HEK293T (cell line): ENCODE results near the gene DOCK1.

ENCODE experiments used
- CTCF ChIA-PET: fragments of 350-600 bp; formaldehyde crosslinking; extraction: SDS; loops from one replicate; lab custom pipeline; 2021; ENCODE audit warnings: antibody characterized with exemption, inconsistent platforms; lab: Yijun Ruan, JAX
- POLR2A ChIA-PET: fragments of 350-600 bp; formaldehyde crosslinking; extraction: SDS; loops from one replicate; lab custom pipeline; 2020; ENCODE audit warnings: antibody characterized with exemption, inconsistent platforms; lab: Yijun Ruan, JAX
- DNase-seq: peaks from one replicate; pipeline ENCODE4 v3.0.0; 2012; ENCODE audit warnings: mixed read lengths; ENCODE audit errors: extremely low spot score
- ARNT ChIP-seq: fragments of 450-650 bp; IDR thresholded peaks from 2 replicates; pipeline ENCODE4 v1.6.1; 2017; ENCODE audit warnings: mild to moderate bottlenecking
- BHLHE40 ChIP-seq: fragments of 450-650 bp; IDR thresholded peaks from 2 replicates; pipeline ENCODE4 v1.6.1; 2016; ENCODE audit warnings: mild to moderate bottlenecking, moderate library complexity, borderline replicate concordance
- CTBP1 ChIP-seq: fragments of 450-650 bp; IDR thresholded peaks from 2 replicates; pipeline ENCODE4 v1.6.1; 2016; ENCODE audit warnings: borderline replicate concordance
- ELF4 ChIP-seq: fragments of 450-650 bp; IDR thresholded peaks from 2 replicates; pipeline ENCODE4 v1.6.1; 2017; ENCODE audit warnings: antibody characterized with exemption
- FOXA1 ChIP-seq: fragments of 450-650 bp; IDR thresholded peaks from 2 replicates; pipeline ENCODE4 v1.6.1; 2016; ENCODE audit warnings: mild to moderate bottlenecking
- FOXK2 ChIP-seq: fragments of 450-650 bp; IDR thresholded peaks from 2 replicates; pipeline ENCODE4 v1.6.1; 2016; ENCODE audit warnings: mild to moderate bottlenecking
- FOXM1 ChIP-seq: fragments of 450-650 bp; IDR thresholded peaks from 2 replicates; pipeline ENCODE4 v1.6.1; 2017; ENCODE audit warnings: mild to moderate bottlenecking, borderline replicate concordance
- HDGF ChIP-seq: fragments of 450-650 bp; IDR thresholded peaks from 2 replicates; pipeline ENCODE4 v1.6.1; 2017; ENCODE audit warnings: antibody characterized with exemption, borderline replicate concordance
- L3MBTL2 ChIP-seq: fragments of 450-650 bp; conservative IDR thresholded peaks from 2 replicates; pipeline ENCODE4 v1.6.1; 2016; ENCODE audit warnings: mild to moderate bottlenecking
- LEF1 ChIP-seq: fragments of 450-650 bp; IDR thresholded peaks from 2 replicates; pipeline ENCODE4 v1.6.1; 2017; ENCODE audit warnings: mild to moderate bottlenecking, borderline replicate concordance
- NFRKB ChIP-seq: fragments of 450-650 bp; IDR thresholded peaks from 2 replicates; pipeline ENCODE4 v1.6.1; 2016; ENCODE audit warnings: mild to moderate bottlenecking, moderate library complexity
- SP1 ChIP-seq: fragments of 450-650 bp; IDR thresholded peaks from 2 replicates; pipeline ENCODE4 v1.6.1; 2017
- SUZ12 ChIP-seq: fragments of 450-650 bp; IDR thresholded peaks from 2 replicates; pipeline ENCODE4 v1.6.1; 2016; ENCODE audit warnings: mild to moderate bottlenecking
- TARDBP ChIP-seq: fragments of 450-650 bp; IDR thresholded peaks from 2 replicates; pipeline ENCODE4 v1.6.1; 2016
- ZNF384 ChIP-seq: fragments of 450-650 bp; IDR thresholded peaks from 2 replicates; pipeline ENCODE4 v1.6.1; 2016
- TF ChIP-seq, protein P1 (sequence below): fragments of 450-650 bp; IDR thresholded peaks from 2 replicates; pipeline ENCODE4 v1.6.1; 2016

The DOCK1 gene

GRCh38 chr10:127375461-127375860 is 470.2 kb downstream of the DOCK1 start:
- ChIA-PET CTCF (no interaction called here), POLR2A (no interaction called here)
- DNase-seq: no peak
- TF ChIP-seq ARNT (no peak), ELF4 (no peak), LEF1 (no peak), ZNF384 (no peak), SP1 (no peak), FOXM1 (no peak), L3MBTL2 (no peak), SUZ12 (no peak), TARDBP (no peak), FOXA1 (no peak), HDGF (no peak), BHLHE40 (no peak), FOXK2 (no peak), CTBP1 (no peak), NFRKB (no peak)
- TF ChIP-seq, protein P1, sequence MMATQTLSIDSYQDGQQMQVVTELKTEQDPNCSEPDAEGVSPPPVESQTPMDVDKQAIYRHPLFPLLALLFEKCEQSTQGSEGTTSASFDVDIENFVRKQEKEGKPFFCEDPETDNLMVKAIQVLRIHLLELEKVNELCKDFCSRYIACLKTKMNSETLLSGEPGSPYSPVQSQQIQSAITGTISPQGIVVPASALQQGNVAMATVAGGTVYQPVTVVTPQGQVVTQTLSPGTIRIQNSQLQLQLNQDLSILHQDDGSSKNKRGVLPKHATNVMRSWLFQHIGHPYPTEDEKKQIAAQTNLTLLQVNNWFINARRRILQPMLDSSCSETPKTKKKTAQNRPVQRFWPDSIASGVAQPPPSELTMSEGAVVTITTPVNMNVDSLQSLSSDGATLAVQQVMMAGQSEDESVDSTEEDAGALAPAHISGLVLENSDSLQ: no peak

GRCh38 chr10:127376071-127376470 is 470.8 kb downstream of the DOCK1 start:
- TF ChIP-seq, protein P1: no peak
- TF ChIP-seq CTBP1 (no peak), L3MBTL2 (no peak), LEF1 (no peak), ELF4 (no peak), ARNT (no peak), SP1 (no peak), TARDBP (no peak), FOXA1 (no peak), FOXK2 (no peak), FOXM1 (no peak), SUZ12 (no peak), BHLHE40 (no peak), NFRKB (no peak), HDGF (no peak), ZNF384 (no peak)
- POLR2A ChIA-PET: no interaction called here
- no peak for DNase-seq
- CTCF ChIA-PET: no interaction called here

DNA sequence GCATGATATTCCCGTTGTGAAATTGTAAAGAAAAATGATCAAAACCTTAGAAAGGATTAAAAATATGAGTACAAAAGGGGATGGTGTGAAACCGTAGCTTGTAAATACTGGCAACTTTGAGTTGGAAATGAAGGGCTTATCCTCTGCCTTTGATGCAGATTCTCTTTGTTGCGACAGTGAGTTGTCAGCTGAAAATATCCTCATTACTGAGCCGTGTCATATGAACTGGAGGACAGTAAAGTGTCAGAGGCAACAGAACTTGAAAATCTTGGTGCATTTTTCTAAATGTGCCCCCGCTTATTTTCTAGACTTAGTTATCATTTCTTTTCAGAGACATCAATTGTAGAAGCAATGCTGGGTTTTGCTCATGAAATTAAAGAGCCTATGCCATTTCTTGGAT is 473.4 kb downstream of the DOCK1 start:
- CTCF ChIA-PET: no interaction called here
- no peak for DNase-seq
- TF ChIP-seq SP1 (no peak), ELF4 (no peak), FOXA1 (no peak)
- POLR2A ChIA-PET: no interaction called here

DNA sequence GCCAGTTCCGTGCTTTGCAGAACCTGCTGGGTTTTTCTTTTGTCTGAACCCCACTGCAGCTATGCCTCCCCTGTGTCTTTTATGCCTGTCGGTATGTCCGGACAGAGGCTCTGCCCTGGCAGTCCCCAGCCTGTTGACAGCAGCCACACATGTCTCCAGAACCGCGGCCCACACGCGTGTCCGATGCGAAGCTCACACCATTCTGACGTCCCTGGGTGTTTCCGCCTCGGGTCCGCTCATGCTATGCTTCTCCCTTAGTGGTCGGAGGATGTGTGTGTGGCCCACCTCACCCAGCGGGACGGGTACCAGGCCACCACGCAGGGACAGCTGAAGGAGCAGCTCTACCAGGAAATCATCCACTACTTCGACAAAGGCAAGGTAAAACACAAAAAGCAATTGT is 479.3 kb downstream of the DOCK1 start:
- DNase-seq: no peak
- TF ChIP-seq FOXM1 (no peak), L3MBTL2 (no peak), BHLHE40 (no peak), ARNT (no peak), FOXK2 (no peak), NFRKB (no peak), ELF4 (no peak), ZNF384 (no peak), FOXA1 (no peak), SP1 (no peak), TARDBP (no peak)
- TF ChIP-seq, protein P1: no peak
- CTCF ChIA-PET: no interaction called here
- POLR2A ChIA-PET: no interaction called here

DNA sequence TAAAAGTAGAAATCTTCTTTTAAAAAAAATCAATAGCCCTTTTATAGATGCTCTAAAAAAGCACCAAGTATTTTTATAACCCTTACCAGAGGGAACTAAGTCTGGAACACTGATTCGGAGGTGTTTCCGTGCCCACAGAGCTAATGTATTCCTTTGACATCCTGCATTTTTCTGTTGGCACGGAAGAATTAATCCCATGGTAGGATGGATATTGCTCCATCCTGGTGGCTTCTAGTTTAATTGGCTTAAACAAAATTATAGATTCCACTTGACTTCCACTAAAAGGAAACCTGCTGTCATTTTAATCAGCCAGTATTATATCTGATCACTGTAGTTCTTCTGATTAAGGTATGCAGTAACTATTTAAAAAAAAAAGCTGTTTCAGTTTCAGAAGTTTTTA is 479.8 kb downstream of the DOCK1 start:
- no peak for DNase-seq
- POLR2A ChIA-PET: no interaction called here
- CTCF ChIA-PET: no interaction called here
- no peak for TF ChIP-seq HDGF
- TF ChIP-seq L3MBTL2: no peak
- TF ChIP-seq, protein P1: no peak

- no peak for TF ChIP-seq ELF4
- TF ChIP-seq SP1: no peak
- TF ChIP-seq ZNF384: no peak
- TF ChIP-seq SUZ12: no peak
- no peak for TF ChIP-seq L3MBTL2
- no peak for TF ChIP-seq NFRKB
- no peak for TF ChIP-seq CTBP1
- no peak for TF ChIP-seq FOXK2
- no peak for TF ChIP-seq ARNT
- no peak for TF ChIP-seq FOXA1
- no peak for TF ChIP-seq LEF1
- no peak for TF ChIP-seq TARDBP
- TF ChIP-seq, protein P1: no peak
- no peak for TF ChIP-seq HDGF
- no peak for TF ChIP-seq BHLHE40
- no peak for TF ChIP-seq FOXM1
- POLR2A ChIA-PET: no interaction called here
- no peak for DNase-seq
- CTCF ChIA-PET: interaction anchor here (0.6 kb wide), 1 partner anchor 221 kb away, joined by 5 read pairs; no protein-coding TSS in a partner anchor
Measured at GRCh38 chr10:127386606-127387327, 481.5 kb downstream of the DOCK1 start.
